ENCODE results near the gene CACNG4. TPM values are rescaled to one million over a fixed set of nuclear protein-coding genes. Genes with fewer than 3 reads are reported as not detected.

The CACNG4 gene
- total RNA-seq (2014; rRNA removed; shearing (Covaris generic); ENCODE audit: low replicate concordance), result not detected in 2 replicates

GRCh38 chr17:66963909-66964771, at the start of gene CACNG4:
Gene CACNG4 (plus strand): TSS chr17:66964707. CDS start chr17:66964912, 205 bp downstream.
- in situ Hi-C loops (cut with HindIII; ENCODE audit: low pct_unique_long_range_greater_than_20kb, low sequenced_read_pairs), result no loop called here
- DNase-seq (ENCODE audit: low read depth), result no peak

GRCh38 chr17:66915204-66915611, 49.3 kb upstream of the CACNG4 start:
- no peak for DNase-seq (ENCODE audit: low read depth)
- in situ Hi-C loops (cut with HindIII; ENCODE audit: low pct_unique_long_range_greater_than_20kb, low sequenced_read_pairs), result no loop called here

- no peak for DNase-seq (ENCODE audit: low read depth)
- in situ Hi-C loops (cut with HindIII; ENCODE audit: low pct_unique_long_range_greater_than_20kb, low sequenced_read_pairs), result no loop called here
Measured at GRCh38 chr17:66915792-66916191, 48.7 kb upstream of the CACNG4 start.

DNA sequence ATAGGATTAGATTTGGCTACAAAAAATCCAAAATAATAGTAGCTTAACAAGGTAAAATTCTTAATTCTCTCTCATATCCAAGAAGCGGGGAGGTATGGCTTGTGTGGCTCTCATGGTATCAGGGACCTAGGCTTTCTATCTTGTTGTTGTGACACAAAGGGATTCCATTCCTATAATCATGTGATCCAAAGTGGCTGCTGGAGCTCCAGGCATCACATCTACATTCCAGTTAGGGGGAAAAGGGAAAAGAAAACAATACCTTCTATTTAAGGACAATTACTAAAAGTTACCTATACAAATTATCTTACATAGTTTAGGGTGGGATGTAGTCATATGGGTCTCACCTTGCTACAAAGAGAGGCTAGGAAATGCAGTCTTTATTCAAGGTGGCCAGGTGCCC, 47.6 kb upstream of the CACNG4 start:
- in situ Hi-C loops (cut with HindIII; ENCODE audit: low pct_unique_long_range_greater_than_20kb, low sequenced_read_pairs), result no loop called here
- no peak for DNase-seq (ENCODE audit: low read depth)

DNA sequence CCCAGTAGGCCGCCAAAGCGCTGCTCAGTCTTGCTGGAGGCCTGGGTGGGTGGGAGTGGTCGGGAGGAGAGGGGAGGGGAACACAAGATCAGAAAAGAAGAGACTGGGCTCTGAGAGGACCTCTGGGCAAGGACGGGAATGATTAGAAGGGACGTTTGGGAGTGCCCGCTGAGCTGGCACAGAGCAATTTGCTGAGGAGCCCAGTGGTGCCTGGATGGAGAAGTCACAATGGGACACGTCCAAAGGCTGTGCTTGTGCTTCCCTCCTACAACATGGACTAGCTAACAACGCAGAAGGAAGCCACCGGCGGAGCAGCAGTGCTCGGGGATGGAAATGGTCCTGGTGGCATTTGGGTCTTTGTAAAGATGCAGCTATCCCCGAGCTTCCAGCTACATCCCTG, 45.6 kb upstream of the CACNG4 start:
- in situ Hi-C loops (cut with HindIII; ENCODE audit: low pct_unique_long_range_greater_than_20kb, low sequenced_read_pairs), result no loop called here
- no peak for DNase-seq (ENCODE audit: low read depth)

- in situ Hi-C loops (cut with HindIII; ENCODE audit: low pct_unique_long_range_greater_than_20kb, low sequenced_read_pairs), result no loop called here
- no peak for DNase-seq (ENCODE audit: low read depth)
Measured at GRCh38 chr17:66920435-66920834, 44.1 kb upstream of the CACNG4 start.

DNA sequence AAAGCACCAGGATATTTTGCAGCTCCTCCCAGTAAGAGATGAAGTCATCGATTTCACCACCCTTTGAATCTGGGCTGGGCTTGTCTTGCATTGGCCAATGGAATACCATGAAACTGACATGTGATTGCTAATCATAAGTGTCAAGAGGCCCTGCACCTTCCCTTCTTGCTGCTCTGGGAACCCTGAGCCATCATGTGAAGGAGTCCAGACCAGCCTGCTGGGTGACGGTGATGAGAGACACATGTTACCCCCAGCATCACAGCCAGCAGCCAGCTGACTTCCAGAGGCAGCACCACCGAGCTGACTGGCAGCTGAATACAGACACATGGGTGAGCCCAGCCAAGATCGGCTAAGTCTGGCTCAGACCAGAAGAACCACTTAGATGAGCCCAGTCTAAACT, 43.6 kb upstream of the CACNG4 start:
- in situ Hi-C loops (cut with HindIII; ENCODE audit: low pct_unique_long_range_greater_than_20kb, low sequenced_read_pairs), result no loop called here
- no peak for DNase-seq (ENCODE audit: low read depth)

DNA sequence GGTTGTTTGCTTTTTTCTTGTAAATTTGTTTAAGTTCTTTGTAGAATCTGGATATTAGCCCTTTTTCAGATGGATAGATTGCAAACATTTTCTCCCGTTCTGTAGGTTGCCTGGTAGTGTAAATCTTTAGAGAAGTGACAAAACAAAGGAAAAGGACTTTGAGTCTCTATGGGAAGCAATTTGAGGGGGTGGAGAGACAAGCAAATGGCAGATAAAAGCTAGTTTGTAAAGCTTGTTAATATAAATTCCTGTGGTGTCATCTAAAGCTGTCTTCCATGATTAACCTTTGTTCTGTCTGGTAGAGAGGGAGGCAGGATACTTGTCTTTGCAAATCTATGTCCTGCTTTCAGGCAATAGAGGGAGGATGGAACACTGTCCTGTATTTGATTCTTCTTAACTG, 40.6 kb upstream of the CACNG4 start:
- in situ Hi-C loops (cut with HindIII; ENCODE audit: low pct_unique_long_range_greater_than_20kb, low sequenced_read_pairs), result no loop called here

GRCh38 chr17:66925811-66926500, 38.6 kb upstream of the CACNG4 start:
- in situ Hi-C loops (cut with HindIII; ENCODE audit: low pct_unique_long_range_greater_than_20kb, low sequenced_read_pairs), result no loop called here

More for the DNA sequence above, 40.6 kb upstream of the CACNG4 start:
- no peak for DNase-seq (ENCODE audit: low read depth)

GRCh38 chr17:66928949-66929348, 35.6 kb upstream of the CACNG4 start:
- no peak for DNase-seq (ENCODE audit: low read depth)
- in situ Hi-C loops (cut with HindIII; ENCODE audit: low pct_unique_long_range_greater_than_20kb, low sequenced_read_pairs), result no loop called here

More at GRCh38 chr17:66925811-66926500, 38.6 kb upstream of the CACNG4 start:
- DNase-seq (ENCODE audit: low read depth), result no peak

DNA sequence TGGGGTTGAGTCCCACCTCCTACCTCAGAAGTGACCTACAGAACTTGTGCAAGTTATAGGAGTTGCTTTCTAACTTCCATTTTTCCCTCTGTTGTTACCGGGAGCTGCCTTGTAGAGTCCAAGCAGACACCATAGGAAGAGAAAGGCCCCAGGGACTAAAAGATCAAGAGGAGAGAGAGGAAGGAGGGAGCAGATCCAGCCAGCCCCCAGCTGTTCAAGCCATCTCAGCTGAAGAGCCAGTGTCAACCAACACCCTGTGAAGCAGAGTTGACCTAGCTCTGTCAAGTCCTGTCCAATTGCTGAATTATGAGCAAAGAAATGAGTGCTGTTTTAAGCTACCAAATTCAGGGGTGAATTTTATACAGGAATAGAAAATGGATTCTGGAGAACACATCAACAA, 34.9 kb upstream of the CACNG4 start:
- in situ Hi-C loops (cut with HindIII; ENCODE audit: low pct_unique_long_range_greater_than_20kb, low sequenced_read_pairs), result no loop called here
- DNase-seq (ENCODE audit: low read depth), result no peak

- no peak for DNase-seq (ENCODE audit: low read depth)
Measured at GRCh38 chr17:66930933-66931332, 33.6 kb upstream of the CACNG4 start.

DNA sequence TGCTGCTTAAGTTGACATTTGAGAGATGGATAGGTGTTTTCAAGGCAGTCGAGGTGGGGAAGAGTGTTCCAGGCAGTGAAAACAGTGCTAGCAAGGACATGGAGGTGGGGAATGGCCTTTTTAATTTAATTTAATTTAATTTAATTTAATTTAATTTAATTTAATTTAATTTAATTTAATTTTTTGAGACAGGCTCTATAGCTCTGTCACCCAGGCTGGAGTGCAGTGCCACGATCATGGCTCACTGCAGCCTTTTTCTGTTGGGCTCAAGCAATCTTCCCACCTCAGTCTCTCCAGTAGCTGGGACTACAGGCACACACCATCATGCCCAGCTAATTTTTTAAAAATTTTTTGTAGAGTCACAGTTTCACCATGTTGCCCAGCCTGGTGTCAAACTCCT, 32.2 kb upstream of the CACNG4 start:
- in situ Hi-C loops (cut with HindIII; ENCODE audit: low pct_unique_long_range_greater_than_20kb, low sequenced_read_pairs), result no loop called here

More at GRCh38 chr17:66930933-66931332, 33.6 kb upstream of the CACNG4 start:
- in situ Hi-C loops (cut with HindIII; ENCODE audit: low pct_unique_long_range_greater_than_20kb, low sequenced_read_pairs), result no loop called here

GRCh38 chr17:66934040-66934439, 30.5 kb upstream of the CACNG4 start:
- in situ Hi-C loops (cut with HindIII; ENCODE audit: low pct_unique_long_range_greater_than_20kb, low sequenced_read_pairs), result no loop called here
- no peak for DNase-seq (ENCODE audit: low read depth)

More for the DNA sequence above, 32.2 kb upstream of the CACNG4 start:
- DNase-seq (ENCODE audit: low read depth), result no peak

DNA sequence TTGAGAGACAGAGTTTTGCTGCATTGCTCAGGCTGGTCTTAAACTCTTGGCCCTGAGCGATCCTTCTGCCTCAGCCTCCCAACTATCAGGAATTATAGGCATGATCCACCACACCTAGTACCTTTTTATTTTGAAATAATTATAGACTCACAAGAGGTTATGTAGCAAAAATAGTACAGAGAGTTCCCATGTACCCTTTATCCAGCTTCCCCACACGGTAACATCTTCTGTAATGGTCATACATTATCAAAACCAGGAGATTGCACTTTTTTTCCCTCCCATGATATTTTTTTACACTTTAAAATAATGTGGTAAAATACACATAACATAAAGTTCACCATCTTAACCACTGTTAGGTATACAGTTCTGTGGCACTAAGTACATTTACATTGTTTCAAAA, 28.8 kb upstream of the CACNG4 start:
- no peak for DNase-seq (ENCODE audit: low read depth)
- in situ Hi-C loops (cut with HindIII; ENCODE audit: low pct_unique_long_range_greater_than_20kb, low sequenced_read_pairs), result no loop called here

- in situ Hi-C loops (cut with HindIII; ENCODE audit: low pct_unique_long_range_greater_than_20kb, low sequenced_read_pairs), result no loop called here
- no peak for DNase-seq (ENCODE audit: low read depth)
Measured at GRCh38 chr17:66938656-66939055, 25.9 kb upstream of the CACNG4 start.

DNA sequence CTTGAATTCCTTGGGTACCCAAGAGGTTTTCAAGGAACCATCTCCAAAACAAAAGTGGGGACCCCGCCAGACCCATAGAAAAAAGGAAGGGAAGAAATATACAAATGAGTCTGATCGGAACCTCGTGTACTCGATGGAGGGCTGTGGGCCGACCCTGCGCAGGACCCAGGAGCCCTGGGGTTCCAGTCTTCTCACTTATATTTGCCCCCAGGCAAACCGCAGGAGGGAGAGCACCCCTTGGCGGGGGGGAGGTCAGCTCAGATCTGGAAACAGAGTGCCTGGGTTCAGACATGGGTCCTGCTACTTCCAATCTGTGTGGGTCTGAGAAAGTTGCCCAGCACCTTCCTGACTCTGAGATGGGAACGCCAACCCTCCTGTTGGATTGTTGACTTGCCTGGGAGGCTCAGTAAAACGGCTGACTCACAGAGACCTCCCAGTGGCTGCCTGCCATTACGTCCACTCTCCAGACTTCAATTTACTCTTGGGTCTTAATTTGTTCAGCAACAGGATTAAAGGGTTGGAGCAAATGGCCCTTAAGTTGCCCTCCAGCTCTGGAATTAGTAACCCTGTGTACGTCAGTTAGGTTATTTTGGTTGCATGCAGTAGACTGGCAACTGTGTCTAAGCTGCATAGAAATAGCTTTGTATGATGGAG, 24.9 kb upstream of the CACNG4 start:
- in situ Hi-C loops (cut with HindIII; ENCODE audit: low pct_unique_long_range_greater_than_20kb, low sequenced_read_pairs), result no loop called here
- DNase-seq (ENCODE audit: low read depth), result no peak

DNA sequence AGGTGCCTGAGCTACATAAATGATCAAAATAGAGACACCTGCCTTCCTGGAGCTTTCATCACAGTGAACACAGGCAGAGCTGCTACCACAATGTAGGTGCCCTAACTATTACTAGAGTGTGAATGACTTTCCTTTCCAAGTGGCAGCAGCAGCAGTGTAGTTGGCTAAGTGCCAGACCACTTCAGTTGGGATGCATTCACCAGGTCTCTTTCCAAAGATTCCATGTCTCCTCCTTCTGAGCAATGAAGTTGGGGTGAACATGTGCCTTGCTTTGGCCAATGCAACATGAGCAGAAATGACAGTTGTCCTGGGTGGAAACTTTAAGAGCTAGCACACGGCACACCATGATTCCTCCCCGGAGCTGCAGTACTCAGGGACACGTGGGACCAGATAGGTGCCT, 23.3 kb upstream of the CACNG4 start:
- no peak for DNase-seq (ENCODE audit: low read depth)
- in situ Hi-C loops (cut with HindIII; ENCODE audit: low pct_unique_long_range_greater_than_20kb, low sequenced_read_pairs), result no loop called here
